Ishikawa (cell line): ENCODE measurements around the gene REG4.

ENCODE experiments used
- CEBPB ChIP-seq: IDR thresholded peaks from 2 replicates; pipeline ENCODE4 v1.6.1; 2012
- CREB1 ChIP-seq: IDR thresholded peaks from 2 replicates; pipeline ENCODE4 v1.6.1; 2012; ENCODE audit warnings: low read depth
- EP300 ChIP-seq: IDR thresholded peaks from 2 replicates; pipeline ENCODE4 v1.6.1; 2012; ENCODE audit warnings: borderline replicate concordance
- MAX ChIP-seq: IDR thresholded peaks from 2 replicates; pipeline ENCODE4 v1.6.1; 2012
- RAD21 ChIP-seq: IDR thresholded peaks from 2 replicates; pipeline ENCODE4 v1.6.1; 2012; ENCODE audit warnings: low read depth
- REST ChIP-seq: IDR thresholded peaks from 2 replicates; pipeline ENCODE4 v1.6.1; 2012; ENCODE audit warnings: low read depth, mild to moderate bottlenecking
- TAF1 ChIP-seq: IDR thresholded peaks from 2 replicates; pipeline ENCODE4 v1.6.1; 2012; ENCODE audit warnings: low read depth, mild to moderate bottlenecking
- TEAD4 ChIP-seq: IDR thresholded peaks from 2 replicates; pipeline ENCODE4 v1.6.1; 2012
- YY1 ChIP-seq: IDR thresholded peaks from 2 replicates; pipeline ENCODE4 v1.6.1; 2012; ENCODE audit warnings: low read depth

DNA sequence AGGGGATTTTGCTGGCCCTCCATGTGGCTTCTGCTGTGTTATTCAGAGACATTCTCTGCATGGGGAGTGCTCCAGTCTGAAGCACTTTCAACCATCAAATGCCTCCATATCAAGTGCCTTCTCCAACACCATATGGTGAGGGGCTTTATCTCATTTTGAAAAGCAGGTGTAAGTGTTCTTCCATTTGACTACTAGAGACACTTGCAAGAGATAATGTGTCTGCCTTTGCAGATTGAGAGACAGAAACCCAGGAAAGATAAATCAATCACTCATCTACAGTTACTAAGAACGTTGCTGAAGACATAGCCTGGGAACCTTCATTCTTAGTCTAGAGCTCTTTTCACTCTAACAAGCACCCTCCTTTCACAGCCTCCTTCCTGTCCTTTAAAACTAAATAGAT is 29.5 kb upstream of the REG4 start:
- no peak for TF ChIP-seq TAF1
- no peak for TF ChIP-seq YY1
- no peak for TF ChIP-seq CREB1
- no peak for TF ChIP-seq CEBPB
- TF ChIP-seq TEAD4, result no peak
- TF ChIP-seq EP300, result no peak
- TF ChIP-seq MAX, result no peak
- TF ChIP-seq REST, result no peak
- TF ChIP-seq RAD21, result no peak
